PC-9 (cell line): ENCODE measurements around the gene AIFM1.

Experiments
- EZH2 ChIP-seq: fragments of 200-600 bp; sonication (generic); IDR thresholded peaks from 2 replicates; pipeline ENCODE4 v1.8.0; 2017; ENCODE audit warnings: antibody characterized with exemption, low read depth
- TF ChIP-seq, protein P1 (sequence below): fragments of 200-600 bp; sonication (generic); conservative IDR thresholded peaks from 2 replicates; pipeline ENCODE4 v1.6.1; 2017; ENCODE audit warnings: mixed run types, antibody characterized with exemption, mild to moderate bottlenecking, moderate library complexity

- TF ChIP-seq, protein P1, sequence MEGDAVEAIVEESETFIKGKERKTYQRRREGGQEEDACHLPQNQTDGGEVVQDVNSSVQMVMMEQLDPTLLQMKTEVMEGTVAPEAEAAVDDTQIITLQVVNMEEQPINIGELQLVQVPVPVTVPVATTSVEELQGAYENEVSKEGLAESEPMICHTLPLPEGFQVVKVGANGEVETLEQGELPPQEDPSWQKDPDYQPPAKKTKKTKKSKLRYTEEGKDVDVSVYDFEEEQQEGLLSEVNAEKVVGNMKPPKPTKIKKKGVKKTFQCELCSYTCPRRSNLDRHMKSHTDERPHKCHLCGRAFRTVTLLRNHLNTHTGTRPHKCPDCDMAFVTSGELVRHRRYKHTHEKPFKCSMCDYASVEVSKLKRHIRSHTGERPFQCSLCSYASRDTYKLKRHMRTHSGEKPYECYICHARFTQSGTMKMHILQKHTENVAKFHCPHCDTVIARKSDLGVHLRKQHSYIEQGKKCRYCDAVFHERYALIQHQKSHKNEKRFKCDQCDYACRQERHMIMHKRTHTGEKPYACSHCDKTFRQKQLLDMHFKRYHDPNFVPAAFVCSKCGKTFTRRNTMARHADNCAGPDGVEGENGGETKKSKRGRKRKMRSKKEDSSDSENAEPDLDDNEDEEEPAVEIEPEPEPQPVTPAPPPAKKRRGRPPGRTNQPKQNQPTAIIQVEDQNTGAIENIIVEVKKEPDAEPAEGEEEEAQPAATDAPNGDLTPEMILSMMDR: no peak
- no peak for TF ChIP-seq EZH2
Measured at GRCh38 chrX:130190801-130191200, 25.2 kb upstream of the AIFM1 start.
